H1 (cell line): ENCODE measurements around the gene HTRA2. TPM values are rescaled to one million over a fixed set of nuclear protein-coding genes. Genes with fewer than 3 reads are reported as not detected.

ENCODE experiments used
- CTCF ChIA-PET: fragments of 300-600 bp; sonication (Branson Sonifier 250); formaldehyde crosslinking; loops from one replicate; lab custom pipeline; 2021; ENCODE audit not compliant: partially characterized antibody; lab: Charles Lee
- POLR2A ChIA-PET: fragments of 300-600 bp; sonication (Branson Sonifier 250); formaldehyde crosslinking; loops from one replicate; lab custom pipeline; 2021; ENCODE audit warnings: inconsistent platforms; ENCODE audit not compliant: partially characterized antibody; lab: Charles Lee
- DNase-seq, 2 experiments: peaks; one replicate each; pipeline versions ENCODE4 v3.0.0 to v3.0.0-alpha.2; 2010 to 2022; ENCODE audit warnings: low spot score in 2 of 2, low read depth in 1 of 2, mixed read lengths in 1 of 2
- FAIRE-seq: peaks from 2 replicates; lab custom pipeline; 2011; peaks lifted over from hg19 to GRCh38; lab: Jason Lieb, UNC
- H2AFZ ChIP-seq: 2 replicates; pipeline ENCODE4 v1.8.1; 2012; ENCODE audit warnings: low read length, inconsistent platforms
- H2AK5ac ChIP-seq: 2 replicates; pipeline ENCODE4 v1.6.1; 2013; ENCODE audit warnings: low read depth, low read length
- H2BK120ac ChIP-seq: replicated peaks from 2 replicates; pipeline ENCODE3; 2013; ENCODE audit warnings: low read depth, low read length, inconsistent platforms
- H2BK12ac ChIP-seq: 2 replicates; pipeline ENCODE4 v1.6.1; 2013; ENCODE audit warnings: low read depth, low read length
- H2BK15ac ChIP-seq: 2 replicates; pipeline ENCODE4 v1.6.1; 2013; ENCODE audit warnings: low read length
- H2BK20ac ChIP-seq: 2 replicates; pipeline ENCODE4 v1.6.1; 2013; ENCODE audit warnings: low read length
- H2BK5ac ChIP-seq: 2 replicates; pipeline ENCODE4 v1.6.1; 2013; ENCODE audit warnings: low read depth, low read length
- H3K14ac ChIP-seq: 2 replicates; pipeline ENCODE4 v1.6.1; 2013; ENCODE audit warnings: inconsistent platforms; ENCODE audit not compliant: insufficient read length
- H3K18ac ChIP-seq: 2 replicates; pipeline ENCODE4 v1.6.1; 2013; ENCODE audit warnings: low read length; ENCODE audit errors: extremely low read depth
- H3K23ac ChIP-seq: 2 replicates; pipeline ENCODE4 v1.6.1; 2013; ENCODE audit warnings: inconsistent platforms; ENCODE audit not compliant: insufficient read length
- H3K23me2 ChIP-seq: 2 replicates; pipeline ENCODE4 v1.6.1; 2013; ENCODE audit warnings: low read depth, low read length
- H3K27ac ChIP-seq: 2 replicates; pipeline ENCODE4 v1.6.1; 2011; ENCODE audit warnings: low read depth, low read length, inconsistent platforms
- H3K27me3 ChIP-seq, 4 experiments: replicated peaks in 1 of 4; 1 replicate in 1 of 4; 2 replicates in 3 of 4; pipeline versions ENCODE4 v1.6.1 to v1.8.1; 2011 to 2013; ENCODE audit warnings: low read length in 3 of 4, mild to moderate bottlenecking in 3 of 4, inconsistent platforms in 2 of 4, mixed read lengths in 2 of 4, moderate library complexity in 1 of 4; ENCODE audit not compliant: control insufficient read depth in 3 of 4, insufficient read depth in 3 of 4; ENCODE audit errors: extremely low read depth in 1 of 4
- H3K36me3 ChIP-seq, 4 experiments: 2 replicates each; pipeline versions ENCODE4 v1.6.1 to v1.8.1; 2011 to 2013; ENCODE audit warnings: mild to moderate bottlenecking in 4 of 4, low read length in 3 of 4, moderate library complexity in 2 of 4, control low read depth in 1 of 4, inconsistent platforms in 1 of 4; ENCODE audit not compliant: insufficient read depth in 4 of 4, control insufficient read depth in 2 of 4
- H3K4ac ChIP-seq: replicated peaks from 2 replicates; pipeline ENCODE3; 2013; ENCODE audit warnings: low read length, low read depth, mixed read lengths, inconsistent platforms; ENCODE audit not compliant: insufficient read length
- H3K4me1 ChIP-seq, 4 experiments: replicated peaks in 1 of 4; 1 replicate in 1 of 4; 2 replicates in 3 of 4; pipeline versions ENCODE4 v1.6.1 to v1.8.1; 2011 to 2013; ENCODE audit warnings: low read length in 3 of 4, inconsistent platforms in 2 of 4, mixed read lengths in 1 of 4; ENCODE audit not compliant: insufficient read depth in 4 of 4, control insufficient read depth in 3 of 4
- H3K4me2 ChIP-seq, 2 experiments: 2 replicates each; pipeline versions ENCODE4 v1.6.1 to v1.8.1; 2011 to 2013; ENCODE audit warnings: low read depth in 2 of 2, low read length in 2 of 2, control low read depth in 1 of 2, inconsistent platforms in 1 of 2, mild to moderate bottlenecking in 1 of 2; ENCODE audit not compliant: insufficient read depth in 1 of 2
- H3K4me3 ChIP-seq, 4 experiments: fragments of 200-600, 300-600 bp in 1 of 4; sonication (generic), shearing (Covaris generic), sonication (Bioruptor Twin) in 1 of 4; 2 replicates each; pipeline versions ENCODE4 v1.5.1 to v1.8.1; 2011 to 2016; ENCODE audit warnings: low read length in 4 of 4, low read depth in 3 of 4, control low read depth in 2 of 4, inconsistent platforms in 2 of 4, mild to moderate bottlenecking in 2 of 4, mixed read lengths in 1 of 4, moderate library complexity in 1 of 4; ENCODE audit not compliant: insufficient read depth in 2 of 4; ENCODE audit errors: extremely low read depth in 1 of 4
- H3K56ac ChIP-seq: replicated peaks from 2 replicates; pipeline ENCODE3; 2013; ENCODE audit warnings: low read depth, mild to moderate bottlenecking, mixed read lengths, low read length, inconsistent platforms; ENCODE audit not compliant: insufficient read length
- H3K79me1 ChIP-seq: 2 replicates; pipeline ENCODE4 v1.6.1; 2013; ENCODE audit warnings: low read depth, low read length, control low read depth
- H3K79me2 ChIP-seq, 2 experiments: 2 replicates each; pipeline versions ENCODE4 v1.6.1 to v1.8.1; 2012 to 2013; ENCODE audit warnings: low read length in 2 of 2, mild to moderate bottlenecking in 2 of 2, inconsistent platforms in 1 of 2; ENCODE audit not compliant: insufficient read depth in 2 of 2, control insufficient read depth in 1 of 2
- H3K9ac ChIP-seq, 4 experiments: replicated peaks in 1 of 4; 1 replicate in 1 of 4; 2 replicates in 3 of 4; pipeline versions ENCODE4 v1.6.1 to v1.8.1; 2011 to 2013; ENCODE audit warnings: low read depth in 3 of 4, low read length in 3 of 4, control low read depth in 2 of 4, mild to moderate bottlenecking in 2 of 4, moderate library complexity in 2 of 4, inconsistent platforms in 1 of 4; ENCODE audit errors: extremely low read depth in 1 of 4
- H3K9me3 ChIP-seq, 2 experiments: 2 replicates each; pipeline versions ENCODE4 v1.6.1 to v1.8.1; 2012 to 2013; ENCODE audit warnings: mild to moderate bottlenecking in 2 of 2, moderate library complexity in 2 of 2, control low read depth in 1 of 2, inconsistent platforms in 1 of 2, low read depth in 1 of 2, low read length in 1 of 2, mixed read lengths in 1 of 2; ENCODE audit not compliant: insufficient read depth in 2 of 2
- H4K20me1 ChIP-seq, 2 experiments: replicated peaks in 1 of 2; 2 replicates each; pipeline versions ENCODE3 to v1.8.1; 2011 to 2013; ENCODE audit warnings: inconsistent platforms in 2 of 2, low read length in 2 of 2, mild to moderate bottlenecking in 1 of 2; ENCODE audit not compliant: insufficient read depth in 2 of 2, control insufficient read depth in 1 of 2
- H4K5ac ChIP-seq: 2 replicates; pipeline ENCODE4 v1.6.1; 2013; ENCODE audit warnings: low read length, low read depth, mixed read lengths, inconsistent platforms; ENCODE audit not compliant: insufficient read length
- H4K8ac ChIP-seq: 2 replicates; pipeline ENCODE4 v1.8.0; 2013; ENCODE audit warnings: mild to moderate bottlenecking, moderate library complexity, low read length, inconsistent platforms; ENCODE audit not compliant: insufficient read depth; ENCODE audit errors: extremely low read depth
- H4K91ac ChIP-seq: replicated peaks from 2 replicates; pipeline ENCODE3; 2013; ENCODE audit warnings: low read length, mixed read lengths, inconsistent platforms; ENCODE audit not compliant: insufficient read length
- JUN ChIP-seq: IDR thresholded peaks from 2 replicates; pipeline ENCODE4 v1.6.1; 2011; ENCODE audit warnings: low read depth, mild to moderate bottlenecking, improper control_type of control experiment, low read length
- KDM4A ChIP-seq: IDR thresholded peaks from one replicate; pipeline ENCODE4 v1.7.1; 2012; ENCODE audit warnings: low read depth, mild to moderate bottlenecking, moderate library complexity, low read length, inconsistent platforms; ENCODE audit not compliant: severe bottlenecking
- NANOG ChIP-seq: IDR thresholded peaks from 2 replicates; pipeline ENCODE4 v1.6.1; 2011; ENCODE audit warnings: low read length, low read depth, mild to moderate bottlenecking, inconsistent platforms; ENCODE audit not compliant: insufficient read depth, poor library complexity, severe bottlenecking
- TCF12 ChIP-seq: IDR thresholded peaks from 2 replicates; pipeline ENCODE4 v1.6.1; 2011; ENCODE audit warnings: low read depth, mild to moderate bottlenecking, low read length
- WGBS, 2 experiments: shearing (Covaris generic) in 1 of 2; methylation state at CpG; one replicate each; pipeline versions ENCODE4 v1.1.6 to v1.1.7; 2013 to 2015; ENCODE audit warnings: low lambda C conversion rate in 2 of 2, mixed read lengths in 2 of 2, inconsistent platforms in 1 of 2, low coverage in 1 of 2, missing lambda C conversion rate in 1 of 2; ENCODE audit not compliant: insufficient replicate concordance in 2 of 2, insufficient coverage in 1 of 2, insufficient read length in 1 of 2; ENCODE audit errors: extremely low coverage in 1 of 2, missing lambda C conversion rate in 1 of 2; 5-methylcytosine and 5-hydroxymethylcytosine counted together
- polyA plus RNA-seq, 7 experiments: library from polyadenylated mRNA; depleted of rRNA in 3 of 7; stranded (reverse) in 5 of 7; unstranded in 2 of 7; fragments of >200 nt in 5 of 7; fragments of 200-250 nt in 2 of 7; gene quantifications; 1 replicate in 5 of 7; 2 replicates in 1 of 7; 4 replicates in 1 of 7; pipeline versions ENCODE4 v1.2.1 to v1.2.3, GENCODE V29; 2011 to 2013; ENCODE audit warnings: missing spikeins in 2 of 7, mixed read lengths in 2 of 7
- total RNA-seq: library from RNA; stranded (reverse); fragmentation: NEBNext Ultra II Directional; extraction: Animal tissue kit (Norgen Biotek cat#: 25700); gene quantifications from 2 replicates; pipeline ENCODE4 v1.2.1, GENCODE V29; 2021

Gene HTRA2
- total and polyA plus RNA-seq, 2 of the 8 experiments (the other 6 are each of a cell fraction or from before 2014, with no cell fraction given), result 21.6 to 37.6 TPM

GRCh38 chr2:74564222-74564621 lies 34.5 kb downstream of the HTRA2 start:
- TF ChIP-seq JUN (no peak), NANOG (no peak), KDM4A (no peak), TCF12 (no peak)
- TF ChIP-seq, all 59 proteins: peak for 0
- no peak overlapping the region for H2BK15ac ChIP-seq
- H3K4ac ChIP-seq, result no peak overlapping the region
- WGBS, 2 experiments, result 86% methylated on average over 5 of the region's 5 CpGs; no CpG with 5 or more reads in 1 of the 2 experiments
- H2BK5ac ChIP-seq, result no peak overlapping the region
- no peaks in the 10 kb centered on the region for H4K20me1 ChIP-seq
- H2AFZ ChIP-seq, result no peak overlapping the region
- no peaks in the 10 kb centered on the region for H3K23me2 ChIP-seq
- no peak overlapping the region for H4K5ac ChIP-seq
- H3K9ac ChIP-seq, result no peak overlapping the region
- H3K4me1 ChIP-seq, result peaks cover 0 to 6% (median 2%) of the 10 kb centered on the region in 4 experiments; a peak in 5 of 7 replicates
- H3K23ac ChIP-seq, result no peak overlapping the region
- H4K8ac ChIP-seq, result no peak overlapping the region
- H3K18ac ChIP-seq, result no peak overlapping the region
- H3K4me2 ChIP-seq, result no peak overlapping the region
- H3K9me3 ChIP-seq, result no peaks in the 10 kb centered on the region
- DNase-seq, result no peak
- FAIRE-seq, result no peak
- POLR2A ChIA-PET, result interaction anchor here (0.9 kb wide), 1 partner anchor 35 kb away, joined by 3 read pairs; the partner anchor contains the start of genes AUP1 and HTRA2
- 0 out of 2 replicates have a peak, but pooled peaks cover 2% of the 10 kb centered on the region for H3K79me1 ChIP-seq
- H2BK120ac ChIP-seq, result no peak overlapping the region
- H2BK12ac ChIP-seq, result no peak overlapping the region
- no peak overlapping the region for H2BK20ac ChIP-seq
- no peak overlapping the region for H3K4me3 ChIP-seq
- H3K27ac ChIP-seq, result no peak overlapping the region
- H3K27me3 ChIP-seq, result peaks cover 0 to 9% (median 3%) of the 10 kb centered on the region in 4 experiments; a peak in 3 of 7 replicates
- CTCF ChIA-PET, result interaction anchor here (0.8 to 1.7 kb wide), 6 partner anchors 8 to 104 kb away, joined by 3 to 5 read pairs (median 3); partner anchors contain the start of genes CCDC142 and TTC31
- H3K56ac ChIP-seq, result no peak overlapping the region
- H3K36me3 ChIP-seq, result no peaks in the 10 kb centered on the region
- no peak overlapping the region for H4K91ac ChIP-seq
- no peak overlapping the region for H3K14ac ChIP-seq
- no peaks in the 10 kb centered on the region for H3K79me2 ChIP-seq
- no peak overlapping the region for H2AK5ac ChIP-seq
